ENCODE measurements around the gene AP1G2. TPM values are rescaled to one million over a fixed set of nuclear protein-coding genes. Genes with fewer than 3 reads are reported as not detected.
A peak's percentile ranks its signal among the peaks of the same experiment; 100 is the strongest.

Gene AP1G2
- polyA plus RNA-seq, 4 donors = 56.1 to 130 (median 87.6) TPM

DNA sequence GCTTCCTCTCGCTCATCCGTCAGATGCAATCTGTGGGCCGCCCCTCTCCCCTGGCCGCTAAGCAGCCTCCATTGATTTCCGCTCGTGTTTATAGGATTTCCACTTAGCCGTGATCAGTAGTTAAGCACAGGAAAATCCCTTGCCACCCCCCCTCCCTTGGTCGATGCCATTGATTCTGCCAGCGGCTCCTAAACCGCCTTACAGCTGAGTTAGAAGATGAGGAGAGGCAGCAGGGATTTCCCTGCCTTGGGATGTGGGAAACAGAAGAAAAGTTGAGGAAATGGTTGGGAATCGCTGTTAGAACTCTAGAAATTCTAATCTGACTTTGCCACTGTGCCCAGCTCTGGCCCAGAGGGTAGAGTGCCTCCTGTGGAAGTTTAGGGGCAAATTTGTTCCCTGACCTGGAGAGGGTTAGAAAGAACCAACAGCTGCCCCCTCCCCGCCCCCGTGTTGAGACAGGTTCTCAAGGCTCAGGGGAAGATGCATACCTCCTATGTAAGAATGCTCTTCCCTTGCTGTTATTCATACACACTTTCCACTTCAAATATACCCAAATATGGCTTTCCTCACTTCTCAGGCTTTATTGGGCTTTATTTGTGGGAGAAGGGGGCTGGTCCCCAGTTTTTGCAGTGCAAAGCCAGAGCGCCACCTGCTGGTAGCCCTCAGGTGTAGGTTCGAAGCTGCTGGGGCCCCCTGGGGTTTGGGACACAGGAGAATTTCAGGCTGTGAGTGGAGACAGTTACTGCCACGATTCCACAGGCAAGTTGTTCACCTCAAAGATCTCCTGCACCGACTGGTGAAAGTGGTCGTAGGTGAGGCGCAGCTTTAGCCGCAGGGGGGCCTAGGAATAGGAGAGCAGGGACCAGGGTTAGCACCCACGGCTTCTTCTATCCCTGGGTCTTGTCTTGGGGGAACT is 8.3 kb downstream of the AP1G2 start:
- DNase-seq (ENCODE audit: low read depth in 4 of 4, low spot score in 2 of 4) = no peak

DNA sequence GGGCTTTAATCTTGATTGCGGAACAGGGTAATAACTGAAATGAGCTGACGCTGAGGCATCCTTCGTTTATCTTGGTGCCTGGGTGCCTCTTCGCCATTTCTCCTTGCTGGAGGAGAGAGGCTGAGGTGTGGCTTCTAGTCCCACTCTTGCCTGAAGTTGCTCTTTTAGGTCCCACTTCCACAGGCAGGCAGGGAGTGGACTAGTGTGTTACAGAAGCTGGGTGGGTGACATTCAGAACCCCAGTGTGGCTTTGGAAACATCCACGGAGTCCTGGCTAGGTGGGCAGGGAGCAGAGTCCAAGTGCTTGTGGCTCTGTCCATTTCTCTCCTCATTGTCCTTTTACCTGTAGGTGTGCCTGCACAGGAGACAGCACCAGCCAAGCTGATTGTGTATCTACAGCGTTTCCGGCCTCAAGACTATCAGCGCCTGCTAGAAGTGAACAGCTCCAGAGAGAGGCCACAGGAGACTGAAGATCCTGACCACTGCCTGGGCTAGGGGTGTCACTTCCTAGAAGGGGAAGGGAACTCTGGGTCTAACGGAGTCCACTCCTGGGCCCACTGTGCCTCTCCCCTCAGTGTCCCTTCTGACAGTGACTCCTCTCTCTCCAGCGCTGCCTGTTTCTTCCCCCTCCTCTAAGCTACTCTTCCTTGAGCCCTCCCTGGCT is 9.1 kb downstream of the AP1G2 start:
- DNase-seq (ENCODE audit: low read depth in 4 of 4, low spot score in 2 of 4) = no peak

DNA sequence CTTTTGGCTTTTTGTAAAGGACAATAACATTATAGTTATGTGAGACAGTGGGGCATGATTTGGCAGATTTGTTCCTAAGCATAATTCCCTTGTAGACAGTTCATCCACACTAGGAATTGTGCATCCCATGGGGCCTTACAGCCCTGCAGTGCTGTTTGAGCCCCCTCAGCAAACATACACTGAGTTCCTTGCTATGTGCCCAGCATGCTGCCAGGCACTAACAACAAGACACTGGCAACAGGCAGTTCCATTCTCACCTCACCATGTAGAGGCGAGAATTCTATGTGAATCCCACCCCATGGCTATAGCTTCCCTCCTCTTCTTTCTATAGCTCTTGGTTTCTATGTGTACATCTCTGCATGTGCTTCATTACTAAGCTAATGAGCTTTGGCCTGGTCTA is 9.6 kb downstream of the AP1G2 start:
- DNase-seq (ENCODE audit: low read depth in 4 of 4, low spot score in 2 of 4) = no peak

DNA sequence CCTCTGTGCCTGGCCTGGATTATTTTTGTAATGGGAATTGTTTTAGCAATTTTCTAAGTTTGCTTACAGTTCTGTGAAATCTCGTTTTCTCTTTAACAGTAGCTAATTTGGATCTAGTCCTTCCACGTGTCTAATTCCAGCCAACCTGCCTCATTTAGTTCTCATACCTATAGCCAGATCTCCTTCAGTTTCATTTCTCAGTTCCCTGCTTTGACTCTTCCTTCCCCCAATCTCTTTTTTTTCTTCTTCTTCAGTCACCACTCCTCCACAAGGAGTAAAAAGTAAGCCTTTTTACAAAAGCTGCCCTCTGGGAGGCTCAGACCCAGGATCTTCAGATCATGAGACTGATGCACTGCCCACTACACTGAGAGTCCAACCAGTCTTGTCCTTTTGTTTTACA is 10.1 kb downstream of the AP1G2 start:
- DNase-seq (ENCODE audit: low read depth in 4 of 4, low spot score in 2 of 4) = no peak

DNA sequence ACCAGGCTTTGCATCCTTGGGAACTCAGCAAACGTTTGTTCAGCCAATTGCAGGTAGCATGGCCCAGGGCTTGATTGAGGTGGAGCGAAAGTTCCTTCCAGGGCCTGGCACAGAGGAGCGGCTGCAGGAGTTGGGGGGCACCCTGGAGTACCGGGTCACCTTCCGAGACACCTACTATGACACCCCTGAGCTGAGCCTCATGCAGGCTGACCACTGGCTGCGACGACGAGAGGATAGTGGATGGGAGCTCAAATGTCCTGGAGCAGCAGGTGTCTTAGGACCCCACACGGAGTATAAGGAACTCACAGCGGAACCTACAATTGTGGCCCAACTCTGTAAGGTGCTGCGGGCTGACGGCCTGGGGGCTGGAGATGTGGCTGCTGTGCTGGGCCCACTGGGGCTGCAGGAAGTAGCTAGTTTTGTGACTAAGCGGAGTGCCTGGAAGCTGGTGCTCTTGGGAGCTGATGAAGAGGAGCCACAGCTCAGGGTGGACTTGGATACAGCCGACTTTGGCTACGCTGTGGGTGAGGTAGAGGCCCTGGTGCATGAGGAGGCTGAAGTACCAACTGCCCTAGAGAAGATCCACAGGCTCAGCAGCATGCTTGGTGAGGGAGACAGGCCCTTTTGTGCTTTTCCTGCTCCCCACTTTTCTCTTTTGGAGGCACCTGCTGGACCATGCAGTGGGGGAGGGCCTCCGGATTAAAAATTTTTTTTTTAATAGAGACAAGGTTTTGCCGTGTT is 10.7 kb downstream of the AP1G2 start:
- DNase-seq (ENCODE audit: low read depth in 4 of 4, low spot score in 2 of 4) = no peak

DNA sequence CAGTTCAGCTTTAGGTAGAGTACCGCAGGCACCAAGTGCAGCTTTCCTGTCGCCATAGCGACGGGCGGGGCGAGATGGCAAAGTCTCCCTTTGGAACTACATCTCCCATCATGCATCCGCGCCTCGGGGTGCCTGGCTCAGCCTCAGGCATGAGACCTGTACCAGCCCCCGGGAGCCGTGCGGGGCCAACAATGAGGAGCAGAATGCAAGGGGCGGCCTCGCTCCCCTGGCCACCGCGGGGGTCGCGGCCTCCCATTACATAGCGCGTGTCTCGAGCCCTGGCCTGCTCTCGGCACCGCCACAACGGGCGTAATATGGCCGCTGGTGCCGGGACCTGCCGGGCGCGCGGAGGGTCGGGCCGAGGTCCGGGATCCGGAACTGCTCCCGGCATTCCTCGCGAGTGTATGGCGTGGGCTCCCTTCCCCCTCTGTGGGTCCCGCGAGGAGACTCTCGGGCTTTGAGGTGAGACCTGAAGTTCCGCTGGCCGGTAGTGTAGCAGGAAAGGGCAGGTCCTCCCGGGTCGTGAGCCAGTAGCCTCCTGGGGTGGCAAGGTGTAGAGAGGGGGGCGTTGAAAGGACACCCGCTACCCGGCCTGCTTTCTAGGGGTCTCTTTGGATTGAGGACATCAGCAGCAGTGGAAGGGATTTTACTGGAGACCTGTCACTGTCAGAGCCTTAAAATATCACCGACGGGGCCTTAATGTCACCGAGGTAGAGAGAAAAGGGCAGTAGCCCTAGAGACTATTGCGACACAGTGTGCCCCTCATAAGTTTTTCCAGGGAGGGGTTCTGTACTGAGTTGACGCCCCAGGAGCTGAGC is 11.5 kb downstream of the AP1G2 start, which contains the start of gene THTPA:
Gene THTPA (plus strand): TSS at position 390 of the 818 bp plus-strand sequence. CDS start 487 bp downstream, outside the sequence.
- peak in 2 of 4 donors; percentile 80 to 89 for DNase-seq (ENCODE audit: low read depth in 4 of 4, low spot score in 2 of 4)

DNA sequence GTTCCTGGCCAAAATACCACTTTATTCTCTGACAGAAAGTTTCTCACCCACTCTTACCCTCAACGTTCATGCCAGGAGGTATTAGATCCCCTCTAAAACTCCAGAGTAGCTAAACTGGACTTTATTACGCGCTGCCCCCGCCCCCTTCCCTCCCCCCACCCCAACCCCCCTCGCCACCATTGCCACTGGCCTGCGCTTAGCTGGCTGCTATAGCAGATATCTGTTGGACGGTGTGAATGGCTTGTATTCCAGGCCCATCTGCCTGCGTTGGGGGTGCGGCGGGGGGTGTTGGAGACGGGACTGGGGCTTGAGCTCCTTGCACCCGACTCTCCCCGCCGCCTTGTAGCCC is 12.1 kb downstream of the AP1G2 start:
- DNase-seq (ENCODE audit: low read depth in 4 of 4, low spot score in 2 of 4) = no peak

DNA sequence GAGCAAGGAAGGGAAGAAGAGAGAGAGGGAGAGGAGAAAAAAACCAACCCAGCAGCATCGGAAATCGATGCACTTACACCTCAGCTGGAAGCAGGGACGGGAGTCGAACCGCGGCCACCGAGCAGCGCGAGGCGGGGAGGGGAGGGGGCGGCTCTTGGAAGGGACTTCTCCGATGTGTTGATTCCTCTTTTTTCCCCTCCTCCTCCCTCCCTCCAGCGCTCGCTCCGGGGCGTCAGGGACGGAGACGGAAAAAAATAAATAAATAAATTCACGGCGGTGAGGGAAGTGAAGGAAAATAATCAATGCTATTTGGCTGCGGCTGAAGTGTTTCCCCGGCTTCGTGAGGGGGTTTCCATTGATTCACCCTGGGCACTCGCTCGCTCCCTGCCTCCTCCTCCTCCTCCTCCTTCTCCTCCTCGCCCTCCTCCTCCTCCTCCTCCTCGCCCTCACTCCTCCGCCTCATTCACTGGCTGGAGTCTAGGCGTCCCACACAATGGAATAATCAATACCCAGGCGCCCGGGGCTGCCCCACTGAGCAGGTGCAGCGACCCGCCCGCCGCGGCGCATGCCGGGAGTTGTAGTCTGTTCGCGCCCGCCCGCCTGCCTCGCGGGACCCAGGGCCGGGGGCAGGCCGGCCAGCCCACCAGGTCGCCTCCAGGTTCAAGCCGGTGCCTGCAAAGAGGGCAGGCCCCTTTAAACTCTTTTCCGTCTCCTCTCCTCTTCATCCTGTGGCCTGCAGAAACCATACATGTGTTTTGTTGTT is 16.1 kb downstream of the AP1G2 start, which contains the start of gene ZFHX2:
Gene ZFHX2 (minus strand): TSS at position 500 of the 763 bp plus-strand sequence. CDS start 16,440 bp downstream, outside the sequence.
- DNase-seq (ENCODE audit: low read depth in 4 of 4, low spot score in 2 of 4) = no peak

DNA sequence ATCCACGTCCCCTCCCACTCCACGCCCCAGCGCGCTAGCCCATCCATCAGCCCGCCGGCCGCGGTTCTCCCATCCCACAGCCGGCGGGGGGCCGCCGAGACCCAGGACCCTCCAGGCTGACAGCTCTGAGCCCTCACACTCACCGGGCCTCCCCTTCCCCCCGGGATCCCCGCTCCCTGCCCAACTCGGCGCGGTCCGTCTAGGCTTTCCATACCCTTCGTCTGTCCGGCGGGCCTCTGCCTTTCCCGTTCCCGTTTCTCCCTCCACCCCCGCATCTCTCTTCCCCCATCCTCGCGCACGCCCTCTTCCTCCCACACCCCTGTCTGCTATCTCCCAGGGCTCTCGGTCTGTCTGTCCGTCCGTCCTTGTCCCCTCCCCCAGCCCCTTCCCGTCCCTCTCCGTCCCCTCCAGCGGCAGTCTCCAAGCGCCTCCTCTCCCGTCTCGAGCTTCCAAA is 16.8 kb downstream of the AP1G2 start:
- no peak for DNase-seq (ENCODE audit: low read depth in 4 of 4, low spot score in 2 of 4)

DNA sequence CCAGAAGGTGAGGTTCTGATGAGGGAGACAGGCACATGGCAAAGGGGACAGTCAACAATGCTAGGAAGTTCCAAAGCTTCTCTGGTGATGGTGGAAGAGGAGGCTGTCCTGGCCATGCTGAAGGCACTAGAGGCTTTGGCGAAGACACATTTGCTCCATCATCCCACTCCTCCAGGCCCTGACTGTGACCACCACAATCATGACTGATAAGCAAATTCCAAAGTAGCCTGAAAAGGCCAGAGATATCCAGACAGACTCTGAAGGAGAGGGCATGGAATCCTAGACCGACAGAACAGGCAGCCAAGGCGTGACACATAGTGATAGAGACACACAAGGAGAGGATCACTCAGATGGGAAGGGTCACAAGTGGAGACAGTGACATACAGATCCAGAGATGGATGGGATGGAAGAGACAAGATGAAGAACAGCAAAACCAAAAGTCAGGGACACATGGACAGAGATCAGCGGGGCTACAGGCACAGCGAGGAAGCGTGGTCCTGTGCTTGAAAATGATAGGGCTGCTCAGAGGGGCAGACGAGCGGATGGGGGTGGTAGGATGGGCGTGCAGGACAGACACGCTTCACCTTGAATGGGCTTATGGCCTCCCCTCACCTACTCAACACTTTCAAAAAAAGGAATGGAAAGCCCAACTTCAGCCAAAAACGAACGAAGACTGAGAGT is 17.3 kb downstream of the AP1G2 start:
- DNase-seq (ENCODE audit: low read depth in 4 of 4, low spot score in 2 of 4) = no peak

DNA sequence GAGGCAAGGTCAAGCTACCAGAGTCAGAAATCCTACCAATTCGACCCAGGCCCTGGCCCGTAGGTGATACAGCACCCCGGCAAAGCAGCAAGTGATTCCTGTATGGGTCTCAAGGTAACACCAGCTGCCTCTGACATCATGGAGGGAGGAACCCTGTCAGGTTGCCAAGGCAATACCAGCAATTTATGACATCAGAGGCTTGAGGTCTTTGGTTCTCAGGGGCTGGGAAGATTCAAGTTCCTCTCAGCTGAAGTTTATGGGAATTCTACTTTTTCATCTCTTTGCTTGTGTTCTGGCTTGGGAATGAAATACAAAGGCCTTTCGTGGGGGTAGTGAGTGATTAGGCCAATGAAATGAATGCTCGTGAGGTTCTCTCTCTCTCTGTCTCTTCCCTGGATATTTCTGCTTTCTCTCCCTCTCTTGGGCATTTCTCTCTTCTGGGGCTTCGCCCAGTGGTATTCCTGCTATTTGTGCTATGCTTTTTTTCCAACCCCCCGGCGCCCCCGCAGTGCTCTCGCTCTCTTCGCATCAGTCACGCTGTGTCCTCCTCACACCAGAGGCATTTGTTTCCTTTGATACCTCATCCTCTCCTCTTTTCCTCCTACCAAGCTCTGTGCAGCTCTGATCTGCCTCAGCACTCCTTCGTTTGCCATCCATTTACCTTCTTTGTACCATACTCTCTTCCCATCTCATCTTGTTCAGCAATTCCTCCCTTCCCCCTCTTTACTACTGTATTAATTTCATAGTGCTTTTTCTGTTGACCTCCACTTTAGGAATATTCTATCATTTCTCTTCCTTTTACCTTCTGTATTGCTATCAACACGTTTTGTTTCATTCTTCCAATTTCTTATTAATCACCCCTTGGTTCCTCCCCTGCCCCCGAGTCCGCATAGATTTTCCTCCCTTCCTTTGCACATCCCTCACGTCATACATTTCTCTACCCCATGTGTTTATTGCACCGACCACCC is 19.0 kb downstream of the AP1G2 start:
- no peak for DNase-seq (ENCODE audit: low read depth in 4 of 4, low spot score in 2 of 4)

DNA sequence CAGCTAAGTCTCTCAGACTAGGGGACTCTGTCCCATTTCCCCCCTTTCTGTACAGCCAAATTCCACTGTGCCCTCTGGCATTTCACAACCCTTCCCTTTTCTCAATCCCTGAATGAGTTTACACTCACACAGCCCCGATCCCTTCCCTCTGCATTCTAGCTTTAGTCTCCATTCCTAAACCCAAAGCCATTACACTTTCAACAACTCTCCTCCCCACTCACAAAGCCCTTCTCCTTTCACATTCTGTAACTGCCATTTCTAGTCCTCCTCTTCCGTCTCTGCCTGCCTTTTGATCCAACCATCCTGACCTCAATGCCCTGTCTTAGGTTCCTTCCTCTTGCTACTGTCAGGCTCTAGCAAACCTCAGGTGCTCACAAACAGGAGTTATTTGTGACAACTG is 19.7 kb downstream of the AP1G2 start:
- no peak for DNase-seq (ENCODE audit: low read depth in 4 of 4, low spot score in 2 of 4)

DNA sequence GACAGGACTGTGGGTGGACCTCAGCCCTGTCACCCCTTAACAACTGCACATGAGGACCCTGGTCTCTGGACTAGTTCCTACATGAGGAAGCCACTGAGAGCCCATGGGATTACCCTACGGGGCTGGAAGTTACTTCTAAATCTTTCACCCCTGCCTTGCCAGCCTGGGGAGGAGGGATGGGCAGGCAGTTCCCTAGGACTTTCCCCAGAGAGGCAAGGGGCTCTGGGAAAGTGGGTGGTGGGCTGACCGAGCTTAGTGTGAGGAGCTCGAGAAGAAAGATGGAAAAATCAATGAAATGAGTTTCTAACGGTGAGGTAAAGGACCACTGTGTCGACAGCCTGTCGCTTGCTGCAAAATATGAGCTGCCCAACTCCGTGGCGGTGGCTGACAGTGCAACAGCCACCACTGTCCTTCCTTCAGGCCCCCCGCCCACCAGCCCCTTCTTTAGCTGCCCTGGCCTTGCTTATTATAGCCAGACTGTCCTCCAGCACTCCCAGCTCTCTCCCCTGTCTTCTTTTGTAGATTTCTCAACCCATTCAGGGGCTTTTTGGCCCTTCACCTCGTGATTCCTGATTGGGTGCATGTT is 21.0 kb downstream of the AP1G2 start:
- DNase-seq (ENCODE audit: low read depth in 4 of 4, low spot score in 2 of 4) = no peak

DNA sequence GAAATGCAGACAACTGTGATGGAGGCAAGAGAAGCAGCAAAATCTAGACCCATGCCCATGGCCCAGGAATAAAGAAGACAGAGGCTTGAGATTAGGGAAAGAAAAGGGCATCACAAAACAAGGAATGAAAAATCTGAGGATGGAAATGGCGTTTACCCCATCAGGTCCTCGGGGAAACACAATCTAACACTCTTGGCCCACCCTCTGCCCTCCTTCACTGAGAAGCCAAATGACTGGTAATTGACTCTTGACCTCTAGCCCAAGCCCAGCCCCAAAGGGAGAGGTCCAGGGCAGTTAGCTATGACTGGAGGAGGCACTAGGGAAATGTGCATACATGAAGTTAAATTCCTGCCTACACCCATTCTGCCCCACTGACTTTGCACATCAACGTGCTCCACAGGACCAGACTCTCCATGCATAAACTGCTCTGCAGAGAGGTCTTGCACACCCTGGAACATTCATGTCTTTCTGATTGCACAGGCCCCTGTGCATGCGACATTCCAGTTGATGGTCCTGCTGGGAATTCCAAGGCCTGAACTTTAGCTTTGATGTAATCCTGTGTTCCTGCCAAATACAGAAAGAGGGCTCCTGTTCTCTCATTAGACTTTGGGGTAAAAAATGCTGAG is 21.7 kb downstream of the AP1G2 start:
- no peak for DNase-seq (ENCODE audit: low read depth in 4 of 4, low spot score in 2 of 4)

DNA sequence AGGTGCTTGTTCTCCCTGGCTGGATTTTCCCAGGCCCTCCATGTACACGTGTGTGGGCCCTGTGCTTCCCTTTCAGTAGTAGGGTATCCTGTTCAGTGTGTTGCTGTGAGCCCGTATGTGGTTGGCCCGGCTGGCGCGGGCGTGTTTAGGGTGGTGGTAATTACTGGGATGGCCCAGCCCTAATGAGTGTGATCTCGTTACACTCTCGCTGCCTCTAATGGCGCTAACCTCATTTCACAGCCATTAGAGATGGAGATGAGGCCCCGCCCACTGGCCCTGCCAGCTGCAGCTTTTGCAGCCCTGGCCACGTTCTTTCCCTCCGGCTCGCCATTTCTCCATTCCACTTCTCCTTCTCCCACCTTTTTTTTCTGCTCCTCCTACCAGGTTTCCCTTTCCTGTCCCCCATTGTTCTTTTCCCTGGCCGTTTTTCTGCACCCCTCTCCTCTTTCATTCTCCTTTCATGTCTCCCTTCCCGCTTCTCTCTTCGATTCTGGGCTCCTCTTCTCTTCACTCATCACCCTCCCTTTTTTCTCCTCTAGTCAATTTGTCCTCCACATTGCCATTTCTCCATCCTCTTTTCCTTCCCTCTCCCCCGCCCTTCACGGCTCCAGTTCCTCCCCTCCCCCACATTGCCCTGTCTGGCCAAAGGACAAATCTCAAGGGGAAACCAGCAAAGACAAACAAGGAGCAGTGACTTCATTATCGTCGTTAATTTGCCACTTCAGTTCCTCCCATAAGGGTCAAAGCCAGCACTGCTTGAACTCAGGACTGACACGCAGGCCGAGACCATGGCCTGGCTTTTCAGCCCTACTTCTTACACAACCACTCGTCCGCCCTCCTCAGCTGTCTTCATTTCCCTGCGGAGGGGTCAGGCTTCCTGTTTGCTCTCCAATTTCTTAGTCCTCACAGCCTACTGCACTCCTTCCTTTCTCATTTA is 22.8 kb downstream of the AP1G2 start:
- no peak for DNase-seq (ENCODE audit: low read depth in 4 of 4, low spot score in 2 of 4)

DNA sequence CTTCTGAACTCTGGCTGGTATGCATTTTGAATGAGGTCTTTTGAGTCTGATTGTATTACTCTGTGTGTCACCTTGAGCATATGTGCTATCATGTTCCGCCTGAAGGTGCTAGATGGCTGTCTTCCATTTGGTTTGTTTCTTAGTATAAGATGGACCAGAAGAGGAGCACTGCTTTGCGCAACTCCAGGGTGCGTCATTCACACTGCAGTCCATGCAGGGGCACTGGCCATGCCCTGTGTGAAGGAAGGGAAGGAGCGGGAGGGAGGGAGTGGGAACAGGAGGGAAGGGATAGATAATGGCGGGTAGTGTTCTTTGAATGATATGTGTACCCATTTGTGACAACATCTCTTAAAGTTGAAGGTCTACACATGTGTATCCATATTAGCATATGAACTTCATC is 24.2 kb downstream of the AP1G2 start:
- no peak for DNase-seq (ENCODE audit: low read depth in 4 of 4, low spot score in 2 of 4)

Data from left renal cortex interstitium (tissue), 4 donors.